HG03066 (cell line): ENCODE data around the gene TNFSF10.
A peak's percentile ranks its signal among the peaks of the same experiment; 100 is the strongest.

ENCODE experiments used
- ATAC-seq: cut with Tn5 transposase; IDR thresholded peaks from one replicate; pipeline ENCODE4 v1.9.1; 2021; ENCODE audit warnings: low read depth; ENCODE audit not compliant: unreplicated experiment

Gene TNFSF10

DNA sequence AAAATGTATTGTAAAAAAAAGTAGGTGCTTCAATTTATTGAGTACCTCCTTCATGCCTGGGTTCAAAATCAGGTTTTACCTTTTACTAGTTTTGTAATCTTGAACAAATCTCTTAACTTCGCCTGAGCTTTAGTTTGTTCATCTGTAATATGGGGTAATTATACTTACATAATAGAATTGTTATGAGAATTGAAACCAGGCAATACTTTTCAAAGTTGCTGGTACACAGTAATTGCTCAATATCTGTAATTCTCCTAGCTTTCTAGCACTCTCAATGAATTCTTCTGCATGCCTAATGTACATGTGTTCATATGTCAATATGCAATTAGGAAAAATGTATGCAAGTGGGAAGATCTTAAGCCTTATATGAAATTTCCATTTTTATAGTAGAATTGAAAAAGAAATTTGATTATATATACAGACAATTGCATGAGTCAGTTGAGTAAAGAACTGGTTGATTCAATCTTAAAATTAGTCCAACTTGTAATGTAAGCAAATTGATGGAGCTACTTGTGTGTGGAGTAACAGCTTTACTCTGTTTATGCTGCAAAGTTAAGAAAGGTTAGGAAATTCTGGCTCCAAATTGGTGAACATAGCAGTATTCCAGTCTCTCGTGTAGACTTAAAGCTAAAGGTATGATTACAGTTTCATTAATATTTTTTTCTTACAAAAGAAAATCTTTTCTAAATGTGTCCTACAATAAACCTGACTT, 4.1 kb downstream of the TNFSF10 start:
- no peak for ATAC-seq

DNA sequence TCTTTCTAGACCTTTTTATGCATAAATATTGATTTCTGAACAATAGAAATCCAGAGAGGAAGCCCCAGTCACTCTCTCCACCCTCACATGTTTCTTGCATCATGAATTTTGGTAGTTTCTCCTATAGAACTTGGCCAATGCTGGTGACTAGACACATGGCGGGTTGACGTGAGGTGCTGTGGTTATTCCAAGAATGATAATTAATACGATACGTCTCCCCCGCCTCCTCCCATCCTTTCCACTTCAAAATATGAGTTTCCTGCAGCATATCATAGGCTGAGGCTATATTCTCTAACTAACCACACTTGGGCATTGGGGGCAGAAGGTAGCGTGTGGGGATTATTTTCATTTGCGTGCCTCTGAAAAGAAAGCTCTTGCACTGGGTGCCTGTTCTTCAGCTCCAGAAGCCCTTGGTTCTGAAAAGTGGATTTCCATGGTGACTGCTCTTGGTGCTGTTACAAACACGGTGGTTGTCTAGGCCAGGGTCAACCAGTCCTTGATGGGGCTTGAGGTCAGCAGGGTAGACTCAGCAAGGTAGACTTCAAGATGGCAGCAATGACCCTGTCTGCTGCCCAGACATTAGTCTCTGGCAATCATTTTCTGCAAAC, 5.3 kb downstream of the TNFSF10 start:
- no peak for ATAC-seq

DNA sequence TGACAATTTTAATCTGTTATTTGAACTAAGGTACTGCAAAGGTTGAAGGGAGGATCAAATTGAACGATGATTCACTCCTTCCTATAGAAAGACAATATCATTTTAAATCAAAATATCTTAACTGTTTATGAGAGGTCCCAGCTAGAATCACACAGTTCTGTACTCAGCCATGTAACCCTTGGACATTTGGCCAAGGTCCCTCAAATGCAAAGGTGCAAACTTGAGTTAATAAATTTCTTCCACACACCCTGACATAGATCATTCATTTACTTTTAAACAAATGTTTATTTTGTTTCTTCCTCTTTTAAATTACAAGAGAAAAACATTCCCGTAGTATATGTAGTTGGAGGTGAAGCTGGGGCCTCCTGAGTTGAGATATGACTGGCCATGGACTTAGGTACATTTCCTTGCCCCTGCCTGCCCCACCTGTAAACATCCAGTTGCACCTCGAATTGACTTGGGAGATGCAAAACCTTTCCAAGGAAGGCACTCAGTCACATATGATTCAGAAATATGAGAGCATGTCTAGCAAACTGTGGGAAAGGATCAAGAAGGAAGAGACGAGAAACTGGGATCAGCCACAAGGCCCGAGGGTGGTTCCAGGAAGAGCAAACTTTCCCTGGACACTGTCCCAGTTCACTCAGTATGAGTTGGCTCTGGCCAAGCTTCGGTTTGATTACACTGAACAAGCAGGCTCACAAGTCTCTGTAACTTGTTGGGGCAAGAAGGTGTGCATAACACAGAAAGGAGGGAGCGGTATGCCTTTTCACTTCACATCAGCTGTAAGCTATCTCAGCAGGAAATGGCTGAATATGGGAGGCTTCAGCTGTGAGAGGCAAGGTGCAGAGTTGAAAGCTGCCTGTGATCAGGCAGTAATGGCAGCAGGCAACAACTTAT, 6.7 kb downstream of the TNFSF10 start:
- ATAC-seq: no peak

DNA sequence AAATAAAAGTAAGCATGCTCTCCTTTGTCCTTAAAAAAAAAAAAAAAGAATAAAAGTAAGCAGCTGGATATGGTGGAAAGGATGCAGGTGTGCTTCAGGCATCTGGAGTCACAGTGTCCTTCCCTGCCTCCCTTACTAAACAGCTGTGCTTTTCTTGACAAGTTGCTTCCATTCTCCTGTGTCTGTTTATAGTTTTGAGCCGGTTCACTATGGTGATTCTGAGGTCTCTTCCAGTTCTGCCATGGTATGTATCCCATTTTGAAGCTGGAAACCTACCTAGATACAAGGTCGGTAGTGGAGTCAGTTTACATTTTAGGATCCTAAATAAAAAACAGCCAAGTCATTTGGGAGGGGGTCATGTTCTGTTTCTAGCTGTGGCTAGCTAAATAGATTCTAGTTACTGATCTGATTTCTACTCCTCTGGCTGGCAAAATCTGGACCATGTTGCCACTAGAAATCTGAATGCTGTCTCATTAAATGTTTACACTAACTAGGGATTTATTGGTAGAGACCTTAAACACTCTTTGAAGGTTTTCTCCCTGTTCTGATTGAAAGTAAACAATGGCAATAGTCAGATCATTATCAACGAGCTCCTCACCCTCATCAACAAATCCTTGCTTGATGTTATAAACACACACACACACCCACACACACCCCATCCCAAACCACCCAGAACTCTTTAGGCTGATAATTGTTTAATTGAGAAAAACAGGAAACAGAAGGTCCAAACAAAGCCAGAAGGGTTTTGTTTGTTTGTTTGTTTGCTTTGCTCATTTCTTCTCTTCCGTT, 7.9 kb downstream of the TNFSF10 start:
- no peak for ATAC-seq

DNA sequence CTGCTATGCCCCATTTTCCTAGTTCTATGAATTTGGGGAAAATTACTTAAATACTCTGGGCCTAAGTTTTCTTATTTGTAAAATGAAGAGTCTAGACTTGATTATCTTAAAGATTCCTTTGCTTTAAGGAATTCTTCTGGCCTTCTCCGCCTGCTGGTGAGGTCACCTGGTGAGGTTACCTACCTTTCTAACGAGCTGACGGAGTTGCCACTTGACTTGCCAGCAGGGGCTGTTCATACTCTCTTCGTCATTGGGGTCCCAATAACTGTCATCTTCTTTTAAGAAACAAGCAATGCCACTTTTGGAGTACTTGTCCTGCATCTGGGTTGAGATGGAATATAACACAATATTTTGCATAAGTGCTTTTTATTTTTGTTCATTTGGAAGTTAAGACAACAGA, 8.6 kb downstream of the TNFSF10 start:
- no peak for ATAC-seq

DNA sequence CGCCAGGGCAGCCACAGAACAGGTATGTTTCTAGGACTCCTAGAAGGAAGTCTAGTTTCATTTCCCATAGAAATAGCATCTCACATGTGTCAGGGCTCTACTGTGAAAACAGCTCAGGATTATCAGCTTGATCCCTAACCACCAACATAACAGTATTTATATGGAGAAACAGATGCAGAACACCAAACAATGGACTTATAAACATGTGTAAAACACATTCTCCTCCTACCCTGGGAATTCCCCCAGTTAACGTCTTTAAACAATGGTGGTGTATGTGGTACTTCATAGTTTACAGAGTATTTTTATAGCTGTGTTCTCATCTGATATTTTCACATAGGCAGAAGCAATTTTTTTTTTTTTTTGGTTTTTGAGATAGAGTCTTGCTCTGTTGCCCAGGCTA, 9.7 kb downstream of the TNFSF10 start:
- no peak for ATAC-seq

DNA sequence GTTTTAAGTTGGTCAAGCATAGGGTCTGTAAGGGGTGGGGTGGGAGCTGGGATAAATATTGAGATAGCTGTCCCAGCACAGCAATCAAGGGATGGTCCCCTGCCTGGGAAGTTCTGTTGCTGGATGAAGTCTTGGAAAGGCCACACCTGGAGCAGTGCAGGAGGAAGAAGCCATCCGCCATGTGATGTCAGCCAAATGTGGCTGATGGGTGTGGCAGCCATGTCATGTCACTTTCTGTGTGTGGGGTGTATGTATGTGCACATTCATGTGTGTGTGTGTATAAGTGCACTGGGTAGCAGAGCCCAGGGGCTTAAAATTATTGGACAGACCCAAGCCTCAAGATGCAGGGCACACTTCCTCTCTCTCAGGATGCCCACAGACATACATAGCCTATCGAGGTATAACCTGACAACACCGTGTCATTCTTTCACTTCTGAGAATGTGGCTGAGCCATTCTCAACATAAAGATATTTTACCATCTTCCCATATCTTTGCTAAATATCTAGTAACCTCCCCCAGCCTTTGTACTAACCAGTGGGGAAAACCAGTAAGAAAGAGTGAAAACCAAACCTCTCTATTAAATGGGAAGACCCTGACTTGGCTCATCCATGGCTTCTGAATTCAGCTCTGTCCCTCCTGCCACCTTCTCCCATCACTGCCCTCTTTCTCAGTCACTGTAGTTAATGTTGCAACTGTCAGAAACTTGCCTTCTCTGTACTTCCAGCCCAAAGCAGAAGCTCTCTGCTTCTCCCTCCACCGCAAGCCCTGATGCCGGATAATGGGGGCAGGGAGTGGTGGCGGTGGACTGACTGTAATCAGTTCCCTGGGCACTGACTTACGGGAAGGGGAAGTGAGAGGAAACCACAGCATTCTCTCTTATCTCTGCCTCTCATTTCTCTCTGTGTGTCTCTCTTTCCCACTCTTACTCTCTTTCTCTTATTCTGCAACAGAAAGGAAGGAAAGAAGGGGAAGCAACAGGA, 11.2 kb downstream of the TNFSF10 start:
- ATAC-seq: peak; percentile 65

DNA sequence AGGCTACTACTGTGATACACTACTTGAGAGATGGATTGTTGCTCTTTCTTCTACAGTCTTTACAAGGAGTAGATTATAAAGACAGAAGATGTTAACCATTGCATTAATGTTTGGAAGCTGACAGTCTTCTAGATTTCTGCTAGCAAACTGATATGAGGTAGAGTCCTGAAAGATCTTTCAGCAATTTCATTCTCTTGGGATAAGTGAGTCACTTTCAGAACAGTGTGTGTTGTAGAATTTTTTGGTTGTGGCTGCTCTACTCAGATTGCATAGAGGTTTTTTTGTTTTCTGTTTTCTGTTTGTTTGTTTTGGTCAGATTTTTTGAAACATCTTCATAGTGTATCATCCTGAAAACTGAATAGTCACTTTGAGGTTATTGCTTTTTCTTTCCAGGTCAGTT, 17.1 kb downstream of the TNFSF10 start:
- no peak for ATAC-seq

DNA sequence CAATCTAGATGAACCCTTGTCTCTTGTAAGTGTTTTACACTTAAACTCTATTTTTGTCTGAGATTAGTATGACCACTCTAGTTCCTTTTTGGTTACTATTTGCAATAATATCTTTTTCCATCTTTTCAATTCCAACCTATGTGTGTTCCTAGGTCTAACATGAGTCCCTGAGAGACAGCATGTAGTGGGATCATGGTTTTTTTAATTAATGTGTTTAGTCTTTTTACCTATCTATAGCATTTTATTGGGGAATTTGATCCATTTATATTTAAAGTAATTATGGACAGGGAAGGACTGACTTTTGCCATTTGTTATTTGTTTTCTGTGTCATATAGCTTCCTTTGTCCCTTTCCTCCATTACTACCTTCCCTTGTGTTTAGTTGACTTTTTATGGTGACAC, 21.7 kb downstream of the TNFSF10 start:
- ATAC-seq: no peak

DNA sequence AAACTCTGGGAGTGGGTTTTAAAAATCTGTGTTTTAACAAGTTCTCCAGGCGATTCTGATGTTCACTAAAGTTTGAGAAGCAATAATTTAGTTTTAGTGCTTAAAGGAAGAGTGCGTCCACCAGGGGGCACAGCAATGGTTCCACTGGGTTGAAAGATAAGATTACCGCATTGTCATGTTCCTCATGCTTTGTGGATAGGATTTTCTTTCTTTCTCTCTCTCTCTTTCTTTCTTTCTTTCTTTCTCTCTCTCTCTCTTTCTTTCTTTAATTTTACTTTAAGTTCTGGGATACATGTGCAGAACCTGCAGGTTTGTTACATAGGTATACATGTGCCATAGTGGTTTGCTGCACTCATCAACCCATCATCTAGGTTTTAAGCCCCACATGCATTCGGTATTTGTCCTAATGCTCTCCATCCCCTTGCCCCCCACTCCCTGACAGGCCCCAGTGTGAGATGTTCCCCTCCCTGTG, 33.0 kb downstream of the TNFSF10 start:
- peak; percentile 72 for ATAC-seq

DNA sequence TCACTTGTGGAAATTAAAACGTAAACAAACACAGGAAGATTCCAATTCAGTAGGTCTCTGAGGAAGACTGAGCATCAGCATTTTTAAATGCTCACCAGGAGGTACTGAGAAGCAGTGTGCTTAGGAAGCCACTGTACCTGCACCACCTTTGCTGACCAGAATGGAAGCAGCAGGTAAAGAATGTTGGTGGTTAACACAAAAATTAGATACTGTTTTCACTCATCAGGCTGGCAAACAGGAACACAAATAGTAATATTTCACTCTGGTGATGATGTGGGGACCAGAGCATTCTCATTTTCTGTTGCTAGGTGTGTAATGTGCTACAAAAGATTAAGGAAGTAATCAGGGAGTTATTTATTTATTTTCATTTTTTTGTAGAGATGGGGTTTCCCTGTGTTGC, 45.1 kb downstream of the TNFSF10 start:
- no peak for ATAC-seq

DNA sequence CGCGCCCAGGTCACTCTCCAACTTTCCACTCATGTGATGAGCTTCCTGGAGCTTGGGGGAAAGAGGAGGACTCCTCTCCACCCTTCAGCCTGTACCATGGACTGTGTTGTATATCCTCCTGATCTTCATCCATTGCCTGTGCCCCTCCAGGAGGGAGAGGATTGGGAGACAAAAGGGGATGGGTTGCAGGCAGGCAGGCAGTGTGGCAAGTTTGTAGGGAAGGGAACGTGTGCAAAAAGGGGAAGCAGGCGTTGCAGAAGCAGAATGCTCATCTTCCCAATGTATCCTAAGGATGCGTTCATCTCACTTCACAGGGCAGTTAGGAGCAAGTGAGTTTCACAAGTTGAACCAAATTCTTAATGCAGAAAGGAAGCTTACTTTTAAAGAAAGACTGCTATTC, 46.9 kb downstream of the TNFSF10 start:
- ATAC-seq: no peak

DNA sequence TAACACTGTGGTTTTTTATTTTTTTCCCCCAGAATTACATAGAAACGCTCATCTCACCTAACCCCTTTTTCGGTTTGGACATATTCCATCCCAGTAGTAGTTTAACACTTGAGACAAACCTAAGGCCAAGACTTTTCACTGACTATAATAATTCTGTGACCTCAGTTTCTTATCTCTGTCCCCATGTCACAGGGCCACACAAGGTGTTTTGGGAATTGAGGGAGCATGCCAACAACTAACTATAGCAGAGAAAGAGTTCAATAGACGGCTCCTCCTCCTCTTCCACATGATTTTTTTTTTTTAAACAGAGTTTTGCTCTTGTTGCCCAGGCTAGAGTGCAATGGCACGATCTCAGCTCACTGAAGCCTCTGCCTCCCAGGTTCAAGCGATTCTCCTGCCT, 47.5 kb downstream of the TNFSF10 start:
- no peak for ATAC-seq

DNA sequence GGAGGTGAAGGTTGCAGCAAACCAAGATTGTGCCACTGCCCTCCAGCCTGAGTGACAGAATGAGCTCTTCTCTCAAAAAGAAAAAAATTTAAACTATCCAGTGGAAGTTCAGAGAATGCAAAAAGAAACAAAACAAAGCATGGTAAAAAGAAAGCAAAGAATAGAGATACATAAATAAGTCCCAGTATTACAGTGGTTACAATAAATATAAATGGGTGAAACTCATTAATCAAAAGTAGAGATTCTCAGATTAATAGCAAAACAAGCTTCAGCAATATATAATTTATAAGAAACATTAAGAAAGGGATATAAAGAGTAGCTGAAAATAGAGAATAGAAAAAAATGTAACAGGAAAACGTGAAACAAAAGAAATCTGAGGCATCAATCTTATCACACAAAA, 51.3 kb downstream of the TNFSF10 start:
- ATAC-seq: no peak

DNA sequence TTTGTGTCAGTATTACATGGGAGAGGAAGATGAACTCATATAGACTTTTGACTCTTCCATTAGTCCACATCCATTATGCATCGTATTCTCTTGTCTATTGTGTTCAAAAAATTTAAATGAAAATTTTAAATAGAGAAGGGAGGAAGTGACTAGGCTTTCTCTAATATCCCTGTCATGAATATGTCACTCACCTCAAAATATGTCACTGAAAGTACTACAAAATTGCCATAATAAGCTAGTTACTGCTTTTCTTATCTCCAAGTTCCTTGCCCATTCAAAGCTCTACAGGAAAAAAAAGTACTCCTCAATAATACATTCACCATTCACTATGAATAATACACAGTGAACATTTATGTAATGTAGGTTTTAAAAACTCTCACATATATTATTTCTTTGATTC, 52.6 kb downstream of the TNFSF10 start:
- ATAC-seq: no peak

DNA sequence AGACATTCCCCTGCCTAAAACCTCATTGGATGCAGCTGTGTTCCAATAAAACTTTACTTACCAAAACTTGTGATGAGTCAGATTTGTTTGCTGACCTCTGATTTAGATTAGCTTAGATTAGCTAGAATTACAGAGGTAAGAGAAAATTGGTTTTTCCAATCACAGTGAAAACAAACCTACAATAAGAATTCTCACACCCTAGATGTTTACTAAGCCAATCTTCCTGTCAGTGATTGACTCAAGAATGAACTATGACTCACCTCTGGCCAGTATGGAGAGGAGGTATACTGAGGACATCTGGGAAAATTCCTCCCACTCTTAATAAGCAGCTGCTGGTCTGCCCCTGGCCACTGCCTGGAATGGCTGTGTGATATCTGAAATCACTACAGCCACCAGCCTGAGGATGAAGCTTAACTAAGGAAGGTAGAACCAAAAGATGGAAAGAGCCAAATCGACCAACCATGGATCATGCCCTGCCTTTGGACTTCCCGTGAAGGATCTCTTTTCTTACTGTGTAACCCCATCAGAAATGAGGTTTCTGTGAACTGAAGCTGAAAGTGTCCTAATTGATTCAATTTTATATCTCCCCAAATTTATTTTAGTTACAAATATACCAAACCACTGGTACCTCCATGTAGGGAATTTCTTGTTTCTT, 55.9 kb downstream of the TNFSF10 start:
- ATAC-seq: no peak

DNA sequence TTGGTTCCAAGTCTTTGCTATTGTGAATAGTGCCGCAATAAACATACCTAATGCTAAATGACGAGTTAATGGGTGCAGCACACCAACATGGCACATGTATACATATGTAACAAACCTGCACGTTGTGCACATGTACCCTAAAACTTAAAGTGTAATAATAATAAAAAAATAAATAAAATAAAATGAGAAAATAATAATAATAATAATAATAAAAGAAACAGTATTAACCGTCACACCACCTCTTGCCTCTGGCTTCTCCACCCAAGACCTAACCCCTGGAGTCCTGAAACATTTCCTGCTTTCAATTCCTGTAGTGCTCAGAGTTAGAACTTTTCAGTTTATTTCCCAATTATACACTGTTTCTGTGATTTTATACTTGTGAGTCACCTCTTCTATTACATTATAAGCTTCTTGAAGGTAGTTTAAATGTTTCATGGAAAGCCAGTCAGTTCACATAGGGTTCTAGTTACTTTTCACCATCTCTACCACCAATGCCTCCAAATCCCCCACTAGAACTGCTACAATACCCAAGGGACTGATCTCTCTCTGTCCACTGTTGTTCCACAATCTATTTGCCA, 56.6 kb downstream of the TNFSF10 start:
- no peak for ATAC-seq

DNA sequence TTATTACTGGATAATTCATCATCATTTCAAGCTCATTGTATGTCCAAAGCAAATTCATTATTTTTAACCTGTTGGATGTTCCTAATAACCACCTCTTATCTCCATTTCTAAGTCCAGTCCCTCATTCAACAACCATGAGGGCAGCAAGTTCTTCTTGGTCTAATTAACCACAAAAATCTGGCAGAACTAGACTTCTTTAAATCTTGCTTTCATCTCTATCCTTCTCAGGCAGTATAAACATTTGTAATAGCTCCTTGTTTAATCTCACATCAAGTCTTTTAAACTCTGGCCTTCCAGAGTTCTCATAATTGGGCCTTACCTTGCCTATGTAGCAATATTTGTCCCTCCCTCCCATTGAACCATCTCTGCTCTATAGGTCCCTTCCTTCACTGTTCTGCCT, 57.9 kb downstream of the TNFSF10 start:
- ATAC-seq: no peak

DNA sequence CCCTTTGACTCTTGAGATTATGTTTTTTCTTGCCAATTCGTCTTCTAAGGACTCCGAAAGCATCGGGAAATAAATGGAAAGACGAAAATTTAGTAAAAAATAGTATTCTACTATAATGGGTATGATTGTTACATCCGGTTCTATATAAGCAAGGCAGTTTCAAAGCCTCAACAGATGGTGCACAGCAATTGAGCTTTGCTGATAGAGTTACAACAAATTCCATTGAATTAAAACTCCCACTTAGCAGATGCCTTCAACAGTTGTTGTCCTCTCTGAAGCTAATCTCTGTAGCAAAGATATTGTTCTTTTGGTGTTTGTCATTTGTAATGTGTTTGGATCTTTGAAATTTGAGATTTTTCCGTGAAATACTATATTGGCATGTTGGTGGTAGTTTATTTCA, 58.9 kb downstream of the TNFSF10 start:
- no peak for ATAC-seq
